Epithelial cell of esophagus (primary cell): ENCODE measurements around the gene LSM6.

Experiments used
- DNase-seq: peaks from one replicate; pipeline ENCODE4 v3.0.0; 2010; ENCODE audit warnings: low read depth
- H3K4me3 ChIP-seq: 2 replicates; pipeline ENCODE4 v1.5.1; 2011; ENCODE audit warnings: mild to moderate bottlenecking, low read length, control low read depth
- TF ChIP-seq, protein P1 (sequence below): IDR thresholded peaks from 2 replicates; pipeline ENCODE4 v1.5.1; 2011; ENCODE audit warnings: low read depth, mild to moderate bottlenecking, low read length, control low read depth, inconsistent platforms; ENCODE audit not compliant: insufficient read depth; ENCODE audit errors: missing control alignments

The LSM6 gene

DNA sequence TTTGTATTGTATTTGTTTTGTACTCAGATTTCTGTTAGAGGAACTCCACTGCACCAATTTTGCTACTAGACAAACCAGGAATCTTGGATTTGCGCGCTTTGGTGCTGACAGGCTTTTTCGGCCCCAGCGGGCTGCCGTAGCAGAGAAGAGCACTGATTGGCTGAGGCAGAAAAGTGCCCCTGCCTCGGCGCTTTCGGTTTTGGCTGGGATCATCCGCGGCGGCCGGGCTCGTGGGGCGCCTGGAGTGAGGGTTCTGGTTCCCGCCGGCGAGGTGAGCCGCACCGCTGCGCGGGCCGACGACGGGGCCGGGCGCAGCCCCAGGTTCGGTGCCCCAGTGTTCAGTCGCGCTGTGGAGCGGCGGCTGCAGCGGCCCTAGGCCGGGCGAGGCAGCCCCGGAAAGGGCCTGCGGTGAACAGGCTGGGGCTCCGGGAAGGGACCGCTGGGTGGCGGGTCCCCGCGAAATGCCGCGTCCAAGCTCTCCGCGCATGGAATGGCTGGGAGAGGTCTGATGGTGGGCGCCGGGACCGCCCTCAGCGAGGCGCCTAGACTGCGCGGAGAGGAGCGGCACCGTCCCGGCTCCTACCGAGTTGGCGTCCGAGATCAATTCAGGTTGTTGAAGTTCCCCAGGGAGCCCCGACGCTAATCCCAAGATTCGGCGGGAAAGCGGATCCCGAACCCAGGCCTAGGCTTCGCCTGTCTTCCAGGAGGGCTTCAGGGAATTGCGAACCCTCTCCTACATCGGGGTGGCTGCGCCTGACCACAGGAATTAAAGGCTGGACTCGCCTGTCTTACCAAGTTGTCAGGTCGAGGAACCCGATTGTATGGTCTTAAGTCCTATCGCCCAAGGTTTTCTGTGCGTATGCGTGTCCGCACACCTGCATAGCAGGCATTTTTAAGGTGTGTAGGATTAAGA lies at the start of gene LSM6:
LSM6 (plus strand) TSS at position 178 of the 913 bp plus-strand sequence. CDS start 7,204 bp downstream, outside the sequence.
- TF ChIP-seq, protein P1, sequence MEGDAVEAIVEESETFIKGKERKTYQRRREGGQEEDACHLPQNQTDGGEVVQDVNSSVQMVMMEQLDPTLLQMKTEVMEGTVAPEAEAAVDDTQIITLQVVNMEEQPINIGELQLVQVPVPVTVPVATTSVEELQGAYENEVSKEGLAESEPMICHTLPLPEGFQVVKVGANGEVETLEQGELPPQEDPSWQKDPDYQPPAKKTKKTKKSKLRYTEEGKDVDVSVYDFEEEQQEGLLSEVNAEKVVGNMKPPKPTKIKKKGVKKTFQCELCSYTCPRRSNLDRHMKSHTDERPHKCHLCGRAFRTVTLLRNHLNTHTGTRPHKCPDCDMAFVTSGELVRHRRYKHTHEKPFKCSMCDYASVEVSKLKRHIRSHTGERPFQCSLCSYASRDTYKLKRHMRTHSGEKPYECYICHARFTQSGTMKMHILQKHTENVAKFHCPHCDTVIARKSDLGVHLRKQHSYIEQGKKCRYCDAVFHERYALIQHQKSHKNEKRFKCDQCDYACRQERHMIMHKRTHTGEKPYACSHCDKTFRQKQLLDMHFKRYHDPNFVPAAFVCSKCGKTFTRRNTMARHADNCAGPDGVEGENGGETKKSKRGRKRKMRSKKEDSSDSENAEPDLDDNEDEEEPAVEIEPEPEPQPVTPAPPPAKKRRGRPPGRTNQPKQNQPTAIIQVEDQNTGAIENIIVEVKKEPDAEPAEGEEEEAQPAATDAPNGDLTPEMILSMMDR: no peak
- peak; percentile 88 for DNase-seq
- H3K4me3 ChIP-seq: peak within 1 kb of the TSS; percentile 79

DNA sequence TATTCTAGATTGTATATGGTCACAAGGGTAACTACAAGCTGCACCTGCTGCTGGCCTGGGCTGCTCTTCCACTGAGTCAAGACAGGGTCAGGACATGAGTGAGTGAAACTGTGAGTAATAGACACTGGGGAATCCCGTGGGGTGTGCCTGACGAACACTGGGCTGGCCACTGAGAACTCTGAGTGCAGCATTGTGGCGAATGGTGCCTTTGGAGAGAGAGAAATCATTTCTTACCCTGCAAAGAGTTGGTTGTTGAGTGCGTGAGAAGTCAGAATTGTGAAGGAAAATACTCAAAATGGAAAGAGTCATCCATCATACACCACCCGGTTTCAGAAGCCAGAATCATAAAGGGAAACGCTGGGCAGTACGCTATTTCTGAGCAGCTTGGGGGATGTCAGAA lies 43.1 kb upstream of the LSM6 start:
- DNase-seq: peak; percentile 77
- TF ChIP-seq, protein P1: no peak
- no peak overlapping the region for H3K4me3 ChIP-seq

DNA sequence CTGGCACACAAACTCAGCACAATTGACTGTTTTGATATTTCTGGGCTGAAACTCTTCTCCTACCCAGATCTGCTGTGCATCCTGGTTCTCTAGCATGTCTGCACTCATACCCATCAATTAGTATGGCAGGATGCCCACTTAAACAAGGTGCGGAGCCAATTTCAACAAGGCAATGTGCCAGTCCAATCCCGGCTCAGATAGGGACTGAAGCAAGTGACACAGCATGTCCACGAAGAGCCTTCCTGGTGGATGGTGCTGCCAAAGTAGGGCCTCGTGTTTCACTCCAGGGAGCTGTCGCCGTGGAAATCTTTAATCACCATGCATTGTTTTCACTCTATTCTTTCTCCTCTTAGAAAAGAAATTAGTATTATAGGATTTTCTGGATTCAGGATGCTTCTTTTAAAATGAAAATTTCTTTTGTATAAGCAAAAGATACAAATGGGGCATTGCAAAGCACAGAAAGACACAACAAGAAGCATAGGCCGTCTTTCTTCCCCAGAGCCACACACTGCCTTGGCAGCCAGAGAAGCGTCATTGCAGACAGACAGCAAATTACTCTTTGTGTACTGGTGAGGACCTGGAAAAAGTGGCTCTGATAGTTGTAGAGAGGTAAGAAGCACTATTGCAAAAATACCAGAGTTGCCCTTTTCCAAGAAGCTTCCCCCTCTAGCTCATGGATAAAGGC lies 40.6 kb upstream of the LSM6 start:
- peak; percentile 59 for DNase-seq
- no peak overlapping the region for H3K4me3 ChIP-seq
- TF ChIP-seq, protein P1: no peak

DNA sequence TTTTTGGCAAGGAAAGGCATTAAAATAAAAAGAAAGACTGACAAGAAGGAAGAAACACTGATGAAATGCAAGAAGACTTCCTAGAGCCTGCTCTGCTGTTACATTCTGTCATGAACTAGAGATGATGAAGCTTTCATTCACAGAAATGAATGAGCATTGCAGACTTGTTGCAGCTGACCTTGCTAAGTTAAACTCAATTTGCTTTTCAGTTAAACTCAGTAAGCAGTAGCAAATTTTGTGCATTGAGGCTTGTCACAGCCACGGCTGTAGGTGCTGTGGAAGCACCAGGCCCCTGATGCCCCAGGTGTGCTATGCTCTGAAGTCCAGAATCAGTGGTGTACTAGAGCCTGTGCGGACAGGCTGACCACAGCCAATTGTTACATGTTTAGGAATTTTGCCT lies 39.6 kb upstream of the LSM6 start:
- DNase-seq: no peak
- TF ChIP-seq, protein P1: no peak
- no peak overlapping the region for H3K4me3 ChIP-seq

DNA sequence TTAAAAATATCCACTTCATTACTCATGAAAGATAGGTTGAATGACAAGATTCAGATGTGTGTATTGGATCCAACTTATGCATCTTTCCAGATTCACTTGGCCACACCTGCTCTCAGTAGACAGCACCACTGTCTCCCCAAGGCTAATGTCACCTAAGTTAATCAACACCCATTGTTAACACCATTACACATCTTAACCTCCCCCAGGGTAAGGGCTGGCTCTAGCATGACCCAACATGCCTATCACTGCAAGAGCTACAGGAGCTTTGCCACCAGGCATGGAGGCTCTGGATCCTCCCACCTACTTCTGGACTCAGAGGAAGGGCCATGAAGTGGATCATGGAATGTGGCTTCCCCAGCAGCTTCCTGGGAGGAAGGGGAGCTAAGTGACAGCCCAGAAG lies 32.8 kb upstream of the LSM6 start:
- TF ChIP-seq, protein P1: no peak

DNA sequence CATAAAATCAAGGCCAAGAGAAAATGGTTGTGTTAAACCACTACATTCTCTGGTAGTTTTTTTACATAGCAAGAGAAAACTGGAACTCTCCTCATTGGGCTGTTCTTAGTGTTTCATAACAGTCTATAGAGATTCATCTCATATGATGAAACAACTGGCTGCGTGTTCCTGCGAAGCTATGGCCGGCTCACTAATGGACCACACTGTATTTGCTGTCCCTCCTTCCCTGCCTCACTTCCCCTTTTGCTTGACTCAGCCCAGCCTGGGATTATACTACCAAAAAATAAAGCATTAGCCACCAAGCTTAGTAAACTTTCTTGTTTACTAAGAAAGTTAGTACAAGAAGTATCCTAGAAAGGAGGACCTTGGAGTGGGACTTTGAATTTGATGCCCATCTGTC lies 31.6 kb upstream of the LSM6 start:
- no peak overlapping the region for H3K4me3 ChIP-seq
- TF ChIP-seq, protein P1: no peak
- peak; percentile 71 for DNase-seq

More for the DNA sequence above, 32.8 kb upstream of the LSM6 start:
- no peak overlapping the region for H3K4me3 ChIP-seq
- DNase-seq: peak; percentile 96
